Keratinocyte (primary cell): ENCODE results near the gene SPATA20.

Experiments used
- EZH2 ChIP-seq: IDR thresholded peaks from one replicate; pipeline ENCODE4 v1.6.1; 2012; ENCODE audit warnings: inconsistent platforms, mild to moderate bottlenecking, low read length, moderate library complexity
- TF ChIP-seq, protein P1 (sequence below), 3 experiments: IDR thresholded peaks in 1 of 3; conservative IDR thresholded peaks in 1 of 3; optimal IDR thresholded peaks in 1 of 3; 2 replicates in 2 of 3; 3 replicates in 1 of 3; pipeline versions ENCODE3 to v1.5.1; 2011; ENCODE audit warnings: low read length in 3 of 3, mild to moderate bottlenecking in 3 of 3, moderate library complexity in 2 of 3, control low read depth in 1 of 3, inconsistent platforms in 1 of 3; ENCODE audit not compliant: insufficient read depth in 2 of 3; ENCODE audit errors: extremely low read depth in 1 of 3

GRCh38 chr17:50558581-50558940 is 11.6 kb downstream of the SPATA20 start:
- TF ChIP-seq EZH2, result no peak
- TF ChIP-seq, protein P1, sequence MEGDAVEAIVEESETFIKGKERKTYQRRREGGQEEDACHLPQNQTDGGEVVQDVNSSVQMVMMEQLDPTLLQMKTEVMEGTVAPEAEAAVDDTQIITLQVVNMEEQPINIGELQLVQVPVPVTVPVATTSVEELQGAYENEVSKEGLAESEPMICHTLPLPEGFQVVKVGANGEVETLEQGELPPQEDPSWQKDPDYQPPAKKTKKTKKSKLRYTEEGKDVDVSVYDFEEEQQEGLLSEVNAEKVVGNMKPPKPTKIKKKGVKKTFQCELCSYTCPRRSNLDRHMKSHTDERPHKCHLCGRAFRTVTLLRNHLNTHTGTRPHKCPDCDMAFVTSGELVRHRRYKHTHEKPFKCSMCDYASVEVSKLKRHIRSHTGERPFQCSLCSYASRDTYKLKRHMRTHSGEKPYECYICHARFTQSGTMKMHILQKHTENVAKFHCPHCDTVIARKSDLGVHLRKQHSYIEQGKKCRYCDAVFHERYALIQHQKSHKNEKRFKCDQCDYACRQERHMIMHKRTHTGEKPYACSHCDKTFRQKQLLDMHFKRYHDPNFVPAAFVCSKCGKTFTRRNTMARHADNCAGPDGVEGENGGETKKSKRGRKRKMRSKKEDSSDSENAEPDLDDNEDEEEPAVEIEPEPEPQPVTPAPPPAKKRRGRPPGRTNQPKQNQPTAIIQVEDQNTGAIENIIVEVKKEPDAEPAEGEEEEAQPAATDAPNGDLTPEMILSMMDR (optimal IDR thresholded peaks at IDR 0.05 in 1 of 3, IDR thresholded peaks at IDR 0.05 in 1 of 3, conservative IDR thresholded peaks at IDR 0.05 in 1 of 3; ENCODE audit: extremely low read depth in 1 of 3, insufficient read depth in 2 of 3, low read length in 3 of 3), result no peak
